Upper lobe of left lung (tissue), 6 donors: ENCODE measurements around the gene DBNDD1. TPM values are rescaled to one million over a fixed set of nuclear protein-coding genes. Genes with fewer than 3 reads are reported as not detected.
A peak's percentile ranks its signal among the peaks of the same experiment; 100 is the strongest.

ENCODE experiments used
- ATAC-seq, 2 donors: fragments of 200-7000 bp; cut with Tn5 transposase; one replicate each; pipeline ENCODE4 v1.9.1; 2022; ENCODE audit warnings: mild to moderate bottlenecking in 2 of 2, moderate library complexity in 2 of 2; ENCODE audit not compliant: low FRiP score in 2 of 2
- DNase-seq, 2 donors: peaks; one replicate each; pipeline ENCODE4 v3.0.0-alpha.2; 2019 to 2020
- H3K27ac ChIP-seq, 4 donors: fragments of 200-600 bp; sonication (generic); one replicate each; pipeline ENCODE4 v1.5.1; 2016 to 2019
- H3K27me3 ChIP-seq, 4 donors: fragments of 200-600 bp; sonication (generic); one replicate each; pipeline ENCODE4 v1.5.1; 2017 to 2019
- H3K36me3 ChIP-seq, 4 donors: fragments of 200-600 bp; sonication (generic); one replicate each; pipeline ENCODE4 v1.5.1; 2016 to 2019
- H3K4me1 ChIP-seq, 4 donors: fragments of 200-600 bp; sonication (generic); one replicate each; pipeline ENCODE4 v1.5.1; 2018 to 2019
- H3K4me3 ChIP-seq, 4 donors: fragments of 200-600 bp; sonication (generic); one replicate each; pipeline ENCODE4 v1.5.1; 2017 to 2019; ENCODE audit warnings: mild to moderate bottlenecking in 2 of 4, moderate library complexity in 1 of 4
- H3K9me3 ChIP-seq, 4 donors: fragments of 200-600 bp; sonication (generic); one replicate each; pipeline ENCODE4 v1.5.1; 2018 to 2019
- CTCF ChIP-seq, 6 experiments: fragments of 450-650 bp in 4 of 6; fragments of 200-600 bp in 2 of 6; sonication (generic) in 2 of 6; IDR thresholded peaks; one replicate each; pipeline ENCODE4 v1.5.1; 2016 to 2019; ENCODE audit warnings: antibody characterized with exemption in 6 of 6
- EP300 ChIP-seq, 4 donors: sonication (generic); formaldehyde crosslinking; IDR thresholded peaks; one replicate each; pipeline ENCODE4 v1.5.1; 2017; ENCODE audit warnings: antibody characterized with exemption in 4 of 4, control low read depth in 2 of 4
- POLR2A ChIP-seq, 4 donors: fragments of 450-650 bp; IDR thresholded peaks; one replicate each; pipeline ENCODE4 v1.5.1; 2016 to 2017; ENCODE audit warnings: antibody characterized with exemption in 4 of 4, mild to moderate bottlenecking in 2 of 4
- POLR2AphosphoS5 ChIP-seq, 2 donors: sonication (generic); formaldehyde crosslinking; IDR thresholded peaks; one replicate each; pipeline ENCODE4 v1.5.1; 2017; ENCODE audit warnings: antibody characterized with exemption in 2 of 2
- WGBS, 2 donors: methylation state at CpG; one replicate each; pipeline ENCODE4 v1.1.5; 2017 to 2018; 5-methylcytosine and 5-hydroxymethylcytosine counted together
- total RNA-seq, 6 donors: library from RNA; depleted of rRNA in 4 of 6; stranded (reverse); fragments of >200 nt in 4 of 6; gene quantifications; one replicate each; pipeline versions ENCODE4 v1.1.0 to v1.2.1, GENCODE V29; 2016 to 2021
- donor health status: DM: no; HTN: no; CAD: no; lungs with moderate emphysema.
- donor health status: DM: no; HTN: yes; CAD: no; lungs with severe emphysema.

DBNDD1 gene
- total RNA-seq, 6 donors from 2014 or later: 4.6 to 23.2 (median 11.1) TPM

- no peaks in the 10 kb centered on the region for H3K27me3 ChIP-seq
- no peaks in the 10 kb centered on the region for H3K4me1 ChIP-seq
- DNase-seq: no peak
- no peak overlapping the region for H3K27ac ChIP-seq
- TF ChIP-seq POLR2A (IDR thresholded peaks at IDR 0.05): no peak
- no peak for TF ChIP-seq POLR2AphosphoS5 (IDR thresholded peaks at IDR 0.05)
- no peak for TF ChIP-seq CTCF (IDR thresholded peaks at IDR 0.05)
- no peak for TF ChIP-seq EP300 (IDR thresholded peaks at IDR 0.05)
- H3K4me3 ChIP-seq: no peak overlapping the region
- no peaks in the 10 kb centered on the region for H3K9me3 ChIP-seq
- ATAC-seq: peak in 1 of 2 donors; percentile 58
- peaks cover 21 to 93% (median 66%) of the 10 kb centered on the region in 4 donors for H3K36me3 ChIP-seq
- WGBS, 2 donors: 92 to 97% methylated on average over 8 of the region's 9 CpGs
Observed at GRCh38 chr16:89982318-89982717, 36.9 kb downstream of the DBNDD1 start.

DNA sequence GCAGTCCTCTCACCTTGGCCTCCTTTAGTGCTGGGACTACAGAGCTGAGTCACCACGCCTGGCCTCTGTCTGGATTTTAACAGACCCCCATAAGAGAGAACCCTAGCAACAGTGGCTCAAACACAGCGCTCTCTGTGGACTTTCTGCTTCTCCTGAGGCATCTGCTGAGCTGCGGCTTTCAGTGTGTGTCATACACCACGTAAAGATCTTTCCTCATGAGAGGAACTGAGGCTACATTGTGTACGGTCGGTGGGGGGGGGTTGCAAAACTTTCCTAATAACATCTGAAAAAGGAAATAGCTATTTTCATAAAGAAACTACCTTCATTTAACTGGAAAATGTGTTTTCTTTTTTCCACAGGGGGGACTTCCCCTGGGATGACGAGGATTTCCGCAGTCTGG is 37.8 kb downstream of the DBNDD1 start:
- Histone ChIP-seq H3K4me1 (no peaks in the 10 kb centered on the region), H3K4me3 (no peak overlapping the region), H3K27me3 (no peaks in the 10 kb centered on the region), H3K27ac (no peak overlapping the region), H3K9me3 (no peaks in the 10 kb centered on the region), H3K36me3 (peaks cover 16 to 85% (median 58%) of the 10 kb centered on the region in 4 donors)
- WGBS, 2 donors: 85 to 89% methylated on average over 8 of the region's 8 CpGs
- TF ChIP-seq CTCF (IDR thresholded peaks at IDR 0.05) (no peak), POLR2A (IDR thresholded peaks at IDR 0.05) (no peak), EP300 (IDR thresholded peaks at IDR 0.05) (no peak), POLR2AphosphoS5 (IDR thresholded peaks at IDR 0.05) (no peak)
- DNase-seq: no peak
- no peak for ATAC-seq

DNA sequence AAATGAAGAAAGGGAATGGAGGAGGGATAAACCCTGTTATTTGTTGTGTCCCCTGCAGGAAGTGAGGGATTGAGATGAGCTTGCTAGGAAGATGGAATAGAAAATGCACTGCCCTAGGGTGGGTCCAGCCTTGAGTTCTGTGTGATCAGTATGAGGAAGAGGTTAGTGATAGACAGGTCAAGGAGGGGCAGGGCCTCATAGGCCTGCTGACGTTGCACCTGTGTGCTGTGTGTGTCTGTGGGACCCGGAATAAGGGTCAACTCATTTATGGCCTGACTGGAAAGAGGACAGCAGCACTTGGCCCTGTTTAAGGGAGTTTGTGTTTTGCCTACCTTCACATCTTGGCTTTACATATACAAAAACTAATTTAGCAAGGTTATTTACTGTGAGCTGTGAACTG is 44.4 kb downstream of the DBNDD1 start:
- WGBS, 2 donors: 78 to 93% methylated on average over 2 of the region's 2 CpGs
- Histone ChIP-seq H3K4me1 (peaks cover 23 to 37% (median 24%) of the 10 kb centered on the region in 4 donors), H3K4me3 (no peak overlapping the region), H3K9me3 (no peaks in the 10 kb centered on the region), H3K36me3 (peaks cover 0 to 23% (median 9%) of the 10 kb centered on the region in 4 donors), H3K27ac (no peak overlapping the region), H3K27me3 (no peaks in the 10 kb centered on the region)
- TF ChIP-seq POLR2AphosphoS5 (IDR thresholded peaks at IDR 0.05): no peak
- TF ChIP-seq CTCF (IDR thresholded peaks at IDR 0.05): no peak
- TF ChIP-seq EP300 (IDR thresholded peaks at IDR 0.05): no peak
- TF ChIP-seq POLR2A (IDR thresholded peaks at IDR 0.05): no peak
- DNase-seq (no peak), ATAC-seq (no peak)

- ATAC-seq: no peak
- 80 to 89% methylated on average over 13 of the region's 13 CpGs for WGBS, 2 donors
- TF ChIP-seq POLR2AphosphoS5 (IDR thresholded peaks at IDR 0.05): no peak
- no peak for TF ChIP-seq POLR2A (IDR thresholded peaks at IDR 0.05)
- TF ChIP-seq EP300 (IDR thresholded peaks at IDR 0.05): no peak
- no peak for TF ChIP-seq CTCF (IDR thresholded peaks at IDR 0.05)
- Histone ChIP-seq H3K9me3 (no peaks in the 10 kb centered on the region), H3K27ac (no peak overlapping the region), H3K4me3 (peak overlapping the region in 3 of 4 donors; percentile 70 to 88 (median 76)), H3K36me3 (peaks cover 0 to 13% (median 8%) of the 10 kb centered on the region in 4 donors), H3K4me1 (peaks cover 23 to 41% (median 24%) of the 10 kb centered on the region in 4 donors), H3K27me3 (no peaks in the 10 kb centered on the region)
- DNase-seq: no peak
Observed at GRCh38 chr16:89973654-89974335, 45.5 kb downstream of the DBNDD1 start.

GRCh38 chr16:89973235-89973634 is 46.0 kb downstream of the DBNDD1 start:
- no peaks in the 10 kb centered on the region for H3K27me3 ChIP-seq
- peaks cover 23 to 41% (median 24%) of the 10 kb centered on the region in 4 donors for H3K4me1 ChIP-seq
- ATAC-seq: no peak
- no peaks in the 10 kb centered on the region for H3K9me3 ChIP-seq
- H3K4me3 ChIP-seq: peak overlapping the region; percentile 43 to 88 (median 73)
- no peak for DNase-seq
- H3K27ac ChIP-seq: peak overlapping the region; percentile 88 to 96 (median 94)
- TF ChIP-seq POLR2AphosphoS5 (IDR thresholded peaks at IDR 0.05) (no peak), CTCF (IDR thresholded peaks at IDR 0.05) (no peak), EP300 (IDR thresholded peaks at IDR 0.05) (no peak), POLR2A (IDR thresholded peaks at IDR 0.05) (no peak)
- 14 to 16% methylated on average over 14 of the region's 14 CpGs for WGBS, 2 donors
- peaks cover 0 to 8% (median 6%) of the 10 kb centered on the region in 4 donors for H3K36me3 ChIP-seq
